GM12801 (cell line): ENCODE measurements around the gene HOXA13.

Experiments used
- CTCF ChIP-seq: IDR thresholded peaks from one replicate; pipeline ENCODE4 v1.5.1; 2011; ENCODE audit warnings: control low read depth; ENCODE audit not compliant: insufficient read length; ENCODE audit errors: extremely low read depth

HOXA13 gene

GRCh38 chr7:27199849-27200760, at the start of gene HOXA13:
HOXA13 (minus strand) TSS chr7:27200091; CDS start chr7:27200077, 14 bp downstream.
- no peak for TF ChIP-seq CTCF

GRCh38 chr7:27248911-27249723, 49.2 kb upstream of the HOXA13 start:
- no peak for TF ChIP-seq CTCF

- no peak for TF ChIP-seq CTCF
These were observed 48.5 kb upstream of the HOXA13 start for GRCh38 chr7:27248427-27248806.

DNA sequence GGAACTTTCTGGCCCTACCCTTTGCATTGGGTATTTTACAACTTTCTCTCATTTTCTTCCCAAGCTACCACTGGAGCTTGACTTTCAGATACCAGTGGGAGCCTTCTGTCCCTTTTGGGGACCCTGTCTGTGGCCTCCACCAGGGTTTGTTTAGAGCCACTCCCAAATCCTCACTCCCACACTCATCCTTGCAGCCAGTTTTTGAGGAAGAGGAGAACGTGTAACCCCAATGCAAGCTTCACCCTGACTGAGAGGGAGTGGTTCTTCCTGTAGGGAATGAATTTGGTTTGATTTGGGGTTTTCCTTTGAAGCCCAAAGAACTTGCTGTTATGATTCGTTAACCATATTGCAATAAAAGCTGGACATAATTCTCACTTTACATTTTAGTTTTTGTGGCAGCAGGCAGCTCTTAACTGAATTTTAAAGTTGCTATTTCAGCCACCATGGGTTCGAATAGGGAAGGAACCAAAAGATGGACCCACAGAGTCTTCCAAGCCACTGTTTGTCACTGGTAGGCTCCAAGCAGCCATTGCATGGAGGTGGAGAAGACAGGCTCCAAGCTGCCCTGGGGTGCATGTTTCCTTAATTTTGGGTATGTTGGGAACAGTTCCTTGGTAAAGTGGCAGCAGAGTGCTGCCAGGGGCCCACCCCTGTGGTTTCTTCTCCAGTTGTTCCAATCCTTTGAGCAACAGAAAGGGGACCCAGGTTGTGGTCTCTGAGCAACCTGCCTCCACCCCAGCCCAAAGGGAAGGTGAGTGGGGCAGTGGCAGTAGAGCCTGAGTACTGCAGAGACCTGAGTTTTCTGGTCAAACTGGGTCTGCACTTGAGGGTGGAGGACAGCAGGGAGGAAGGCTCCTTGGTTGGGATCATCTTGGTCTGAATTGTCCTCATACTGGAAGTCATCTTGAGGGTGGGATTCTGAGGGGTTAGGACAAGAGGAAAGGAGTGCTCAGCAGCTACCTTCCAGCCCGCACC, 47.8 kb upstream of the HOXA13 start:
- no peak for TF ChIP-seq CTCF

DNA sequence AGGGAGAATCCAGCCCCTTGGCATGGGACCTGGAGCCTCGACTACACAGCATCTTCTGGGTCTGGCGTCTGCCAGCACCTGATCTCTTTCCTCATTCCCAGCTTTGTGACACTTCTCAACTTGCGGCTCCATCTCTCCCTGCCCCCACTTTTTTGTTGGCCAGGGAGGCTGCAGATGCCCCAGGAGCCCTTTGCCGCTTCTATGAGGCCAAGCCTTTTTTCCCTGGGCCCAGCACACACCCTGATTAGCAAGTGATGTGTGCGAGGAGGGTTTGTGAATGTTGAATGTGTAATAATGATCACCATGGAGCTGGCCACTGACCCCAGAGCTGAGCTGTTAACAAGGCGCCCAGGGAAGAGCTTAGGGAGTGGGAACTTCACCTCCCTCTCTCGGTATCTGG, 47.1 kb upstream of the HOXA13 start:
- no peak for TF ChIP-seq CTCF

DNA sequence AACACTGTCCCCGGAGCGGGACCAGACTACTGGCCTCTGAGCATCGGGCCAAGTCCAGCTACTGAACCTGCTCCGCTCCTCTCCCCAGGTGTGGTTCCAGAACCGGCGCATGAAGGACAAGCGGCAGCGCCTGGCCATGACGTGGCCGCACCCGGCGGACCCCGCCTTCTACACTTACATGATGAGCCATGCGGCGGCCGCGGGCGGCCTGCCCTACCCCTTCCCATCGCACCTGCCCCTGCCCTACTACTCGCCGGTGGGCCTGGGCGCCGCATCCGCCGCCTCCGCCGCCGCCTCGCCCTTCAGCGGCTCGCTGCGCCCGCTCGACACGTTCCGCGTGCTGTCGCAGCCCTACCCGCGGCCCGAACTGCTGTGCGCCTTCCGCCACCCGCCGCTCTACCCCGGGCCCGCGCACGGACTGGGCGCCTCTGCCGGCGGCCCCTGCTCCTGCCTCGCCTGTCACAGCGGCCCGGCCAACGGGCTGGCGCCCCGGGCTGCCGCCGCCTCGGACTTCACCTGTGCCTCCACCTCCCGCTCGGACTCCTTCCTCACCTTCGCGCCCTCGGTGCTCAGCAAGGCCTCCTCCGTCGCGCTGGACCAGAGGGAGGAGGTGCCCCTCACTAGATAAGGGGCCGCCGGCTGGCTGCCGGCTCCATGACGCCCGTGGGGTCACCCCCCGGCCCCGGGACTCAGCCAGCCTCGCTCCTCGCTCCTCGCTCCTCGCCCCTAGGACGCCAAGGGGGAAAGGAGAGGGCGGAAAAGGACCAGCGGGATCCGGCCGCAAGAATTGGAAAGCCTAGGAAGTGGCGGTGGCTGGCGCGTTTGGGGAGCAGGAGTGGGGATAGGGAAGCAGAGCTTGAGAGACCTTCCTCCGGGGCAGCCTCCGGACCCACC, 46.2 kb upstream of the HOXA13 start:
- TF ChIP-seq CTCF, result no peak
